ENCODE results near the gene CD164L2. TPM values are rescaled to one million over a fixed set of nuclear protein-coding genes. Genes with fewer than 3 reads are reported as not detected.

Gene CD164L2
- total and polyA plus RNA-seq, 12 donors, result not detected

- 80 to 86% methylated on average over 11 of the region's 11 CpGs for WGBS, 2 donors
- ATAC-seq (no peak), DNase-seq (no peak)
- Histone ChIP-seq H3K4me3 (no peak overlapping the region), H3K27ac (no peak overlapping the region), H3K9me3 (no peaks in the 10 kb centered on the region), H3K27me3 (peaks cover 0 to 9% (median 0%) of the 10 kb centered on the region in 7 donors), H3K4me1 (peaks cover 0 to 52% (median 17%) of the 10 kb centered on the region in 9 donors), H3K36me3 (no peaks in the 10 kb centered on the region)
- no peak for TF ChIP-seq CTCF (IDR thresholded peaks at IDR 0.05)
- intact Hi-C loops (cut with DNase I), result loop anchor here in 3 of 10 donors (5.0 to 10.0 kb wide), 3 partner anchors 77 to 275 kb away; no protein-coding TSS in a partner anchor
Measured at GRCh38 chr1:27379564-27380122, 3.5 kb downstream of the CD164L2 start.

- TF ChIP-seq CTCF (IDR thresholded peaks at IDR 0.05), result no peak
- Histone ChIP-seq H3K27me3 (peaks cover 0 to 3% (median 0%) of the 10 kb centered on the region in 7 donors), H3K4me1 (peaks cover 5 to 65% (median 17%) of the 10 kb centered on the region in 9 donors), H3K9me3 (no peaks in the 10 kb centered on the region), H3K4me3 (no peak overlapping the region), H3K27ac (peak overlapping the region in 4 of 10 donors; percentile 26 to 78 (median 51)), H3K36me3 (no peaks in the 10 kb centered on the region)
- no peak for ATAC-seq
- intact Hi-C loops (cut with DNase I), result no loop called here
- DNase-seq, result no peak
- WGBS, 2 donors, result 67 to 70% methylated on average over 12 of the region's 12 CpGs
Measured at GRCh38 chr1:27377760-27378495, 5.2 kb downstream of the CD164L2 start.

- no peak for TF ChIP-seq CTCF (IDR thresholded peaks at IDR 0.05)
- peaks cover 5 to 55% (median 20%) of the 10 kb centered on the region in 9 donors for H3K4me1 ChIP-seq
- no peaks in the 10 kb centered on the region for H3K9me3 ChIP-seq
- DNase-seq (peak in 1 of 2 donors; percentile 59), ATAC-seq (peak; percentile 45 to 78 (median 60))
- H3K4me3 ChIP-seq, result no peak within 1 kb of the TSS
- whole genome bisulfite sequencing, 2 donors, result 67 to 69% methylated on average over 4 of the region's 4 CpGs
- intact Hi-C loops (cut with DNase I), result no loop called here
- no peaks in the 10 kb centered on the region for H3K36me3 ChIP-seq
- peak within 1 kb of the TSS; percentile 31 to 78 (median 67) for H3K27ac ChIP-seq
- H3K27me3 ChIP-seq, result no peaks in the 10 kb centered on the region
Measured at GRCh38 chr1:27374362-27375086, 8.6 kb downstream of the CD164L2 start, which contains the start of gene FCN3. TSS of gene FCN3 (minus strand) at chr1:27374824. CDS start at chr1:27374818, 6 bp downstream.

Data from heart right ventricle (tissue), 16 donors.